GM19238 (cell line): ENCODE results near the gene SHB.

Source experiments
- DNase-seq: peaks from one replicate; pipeline ENCODE4 v3.0.0; 2011; ENCODE audit warnings: low spot score; ENCODE audit not compliant: insufficient read length

Gene SHB, protein sequence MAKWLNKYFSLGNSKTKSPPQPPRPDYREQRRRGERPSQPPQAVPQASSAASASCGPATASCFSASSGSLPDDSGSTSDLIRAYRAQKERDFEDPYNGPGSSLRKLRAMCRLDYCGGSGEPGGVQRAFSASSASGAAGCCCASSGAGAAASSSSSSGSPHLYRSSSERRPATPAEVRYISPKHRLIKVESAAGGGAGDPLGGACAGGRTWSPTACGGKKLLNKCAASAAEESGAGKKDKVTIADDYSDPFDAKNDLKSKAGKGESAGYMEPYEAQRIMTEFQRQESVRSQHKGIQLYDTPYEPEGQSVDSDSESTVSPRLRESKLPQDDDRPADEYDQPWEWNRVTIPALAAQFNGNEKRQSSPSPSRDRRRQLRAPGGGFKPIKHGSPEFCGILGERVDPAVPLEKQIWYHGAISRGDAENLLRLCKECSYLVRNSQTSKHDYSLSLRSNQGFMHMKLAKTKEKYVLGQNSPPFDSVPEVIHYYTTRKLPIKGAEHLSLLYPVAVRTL

DNA sequence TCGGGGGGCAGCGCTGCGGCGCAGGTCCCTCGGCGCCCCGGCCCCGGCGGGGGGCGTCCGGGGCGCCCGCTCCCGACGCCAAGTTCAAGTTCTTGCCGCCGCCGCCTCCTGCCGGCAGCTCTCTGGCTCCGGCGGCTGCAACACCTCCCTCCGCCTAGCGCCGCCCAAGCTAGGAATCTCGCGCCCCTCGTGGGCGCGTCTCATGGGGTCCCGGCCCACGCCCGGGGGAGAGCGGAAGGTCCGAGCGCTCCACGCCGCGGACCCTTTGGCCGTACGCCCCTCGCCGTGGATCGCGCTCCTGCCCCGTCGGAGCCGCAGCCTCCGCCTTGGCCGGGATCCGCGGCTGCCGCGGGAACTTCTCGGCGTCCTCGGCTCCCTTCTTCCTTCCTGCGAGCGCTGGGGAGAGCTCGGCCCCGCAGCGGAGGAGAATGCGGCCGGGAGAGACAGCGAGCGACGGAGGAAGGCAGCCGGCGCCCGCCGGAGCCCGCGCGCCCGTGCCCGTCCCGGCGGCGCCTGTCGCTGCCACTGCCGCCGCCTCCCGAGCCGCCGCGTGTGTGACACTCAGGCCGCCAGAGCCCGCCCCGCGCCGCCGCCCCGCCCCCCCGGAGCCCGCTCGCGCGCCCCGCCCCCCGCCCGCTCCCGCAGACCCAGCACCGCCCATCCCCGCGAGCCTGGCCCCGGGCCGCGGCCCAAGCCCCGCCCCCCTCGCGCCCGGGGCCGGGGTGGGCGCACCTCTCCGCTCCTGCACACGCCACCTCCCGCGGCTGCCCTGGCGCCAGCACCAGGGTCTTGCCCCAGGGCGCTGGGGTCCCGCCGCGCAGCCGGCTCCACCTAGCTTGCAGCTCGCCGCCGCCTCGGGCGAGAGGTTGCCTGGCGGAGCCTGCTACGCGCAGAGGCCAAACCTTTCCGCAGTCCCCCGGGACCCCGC, at the start of gene SHB:
TSS of gene SHB (minus strand) at position 527 of the 928 bp plus-strand sequence. CDS start 582 bp downstream, outside the sequence.
- peak; percentile 96 for DNase-seq

DNA sequence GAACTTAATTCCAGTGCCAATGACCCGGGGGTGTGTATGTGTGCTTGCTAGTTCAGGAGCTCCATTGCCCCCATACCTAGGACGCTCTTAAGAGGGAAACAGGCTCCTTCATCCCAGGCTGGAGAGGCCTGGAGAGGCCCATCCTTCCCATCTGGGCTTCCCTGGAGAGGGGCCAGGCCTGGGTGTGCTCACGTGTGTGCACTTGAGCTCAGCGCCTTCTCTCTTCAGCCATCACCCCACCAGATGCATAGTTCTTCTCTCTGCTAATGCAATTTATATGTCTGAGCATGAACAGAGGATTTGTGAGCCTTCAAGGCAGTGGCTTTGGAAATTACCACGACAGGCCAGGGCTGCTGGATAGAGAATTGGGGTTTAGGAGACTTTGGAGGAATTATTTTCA, 48.6 kb upstream of the SHB start:
- no peak for DNase-seq

DNA sequence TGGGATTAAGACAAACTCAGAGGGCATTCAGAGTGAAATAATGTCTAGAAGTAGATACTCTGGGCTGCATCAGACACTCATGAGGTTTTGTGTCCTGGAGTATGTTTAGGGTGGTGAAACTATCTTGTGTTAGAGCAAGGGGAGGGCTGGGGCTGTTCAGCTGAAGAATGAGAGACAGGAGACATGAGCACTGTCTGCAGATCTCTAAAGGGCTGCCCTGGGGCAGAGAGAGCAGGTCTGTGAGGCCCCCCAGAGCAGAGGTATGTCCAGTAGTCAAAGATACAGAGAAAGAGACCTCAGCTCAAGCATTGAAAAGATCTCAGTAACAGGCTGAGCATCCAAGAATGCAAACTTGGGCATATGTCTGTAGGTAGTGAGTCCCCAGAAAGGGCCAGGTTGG, 45.9 kb upstream of the SHB start:
- DNase-seq = no peak

DNA sequence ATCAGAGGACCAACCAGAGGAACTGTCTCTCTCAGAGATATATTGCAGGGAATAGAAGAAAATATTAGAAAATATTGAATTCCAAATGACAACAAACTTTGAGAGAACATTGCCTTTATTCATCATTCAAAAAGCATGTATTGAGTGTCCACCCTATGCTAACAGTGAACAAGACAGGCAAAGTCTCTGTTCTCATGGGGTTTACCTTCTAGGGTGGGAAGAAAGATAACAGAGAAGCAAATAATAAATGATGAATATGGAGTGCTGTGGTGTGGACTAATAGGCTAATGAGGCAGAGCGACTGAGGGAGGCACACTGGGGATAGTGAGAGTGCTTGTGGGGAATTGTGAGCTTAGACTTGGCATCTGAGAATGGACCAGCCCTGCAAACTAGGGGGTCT, 43.4 kb upstream of the SHB start:
- DNase-seq = no peak

DNA sequence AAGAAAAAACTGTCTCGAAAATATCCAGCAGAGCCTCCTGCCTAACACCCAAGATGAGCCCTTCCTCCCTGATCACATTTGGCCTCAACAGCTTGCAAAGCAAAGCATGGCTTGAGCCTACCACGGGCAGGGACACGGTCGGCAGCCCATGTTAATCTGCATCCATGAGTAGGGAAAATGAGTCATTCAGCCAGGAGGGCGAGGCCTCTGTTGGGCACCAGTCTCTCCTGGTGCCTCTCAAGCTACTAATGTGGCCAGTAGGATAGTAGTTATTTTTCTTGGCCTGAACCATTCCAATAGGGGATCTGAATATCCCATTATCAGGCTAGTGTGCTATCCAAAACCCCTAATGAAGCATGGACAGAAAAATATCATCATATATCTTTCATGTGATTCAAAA, 43.0 kb upstream of the SHB start:
- no peak for DNase-seq

DNA sequence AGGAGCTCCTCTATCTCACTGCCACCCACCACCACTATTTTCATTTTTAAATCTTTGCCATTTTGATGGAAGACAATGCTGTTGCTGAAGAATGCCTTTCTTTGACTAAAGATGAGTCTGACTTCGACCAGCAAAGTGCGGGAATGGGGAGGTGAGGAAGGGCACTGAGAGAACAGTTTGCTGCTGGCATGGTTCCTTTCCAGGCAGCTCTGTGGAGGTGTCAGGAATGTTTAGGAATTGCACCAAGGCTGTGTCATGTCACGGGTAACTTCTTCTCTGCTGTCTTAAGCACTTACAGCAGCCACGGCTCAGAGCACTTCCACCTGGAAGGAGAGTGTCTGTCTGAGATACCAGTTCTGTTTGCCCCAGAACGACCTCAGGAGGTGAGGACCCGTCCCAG, 41.4 kb upstream of the SHB start:
- no peak for DNase-seq

DNA sequence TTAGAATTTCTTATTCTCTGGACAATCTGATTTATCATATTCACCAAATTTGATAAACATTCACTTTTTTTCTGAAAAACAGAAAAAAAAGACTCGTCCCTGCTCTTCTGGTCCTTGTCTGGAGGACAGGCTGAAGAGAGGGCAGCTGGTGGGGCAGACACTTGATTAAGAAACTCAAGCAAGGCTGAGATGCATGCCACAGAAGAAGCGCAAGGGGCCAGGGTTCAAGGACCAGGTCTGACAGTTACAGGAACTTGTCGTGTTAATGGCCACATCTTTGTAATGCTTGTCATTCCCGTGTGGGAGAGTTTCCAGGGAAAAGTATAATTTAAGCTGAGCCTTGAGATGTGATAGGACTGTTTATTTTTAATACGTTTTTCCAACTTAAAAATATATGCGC, 40.6 kb upstream of the SHB start:
- no peak for DNase-seq

DNA sequence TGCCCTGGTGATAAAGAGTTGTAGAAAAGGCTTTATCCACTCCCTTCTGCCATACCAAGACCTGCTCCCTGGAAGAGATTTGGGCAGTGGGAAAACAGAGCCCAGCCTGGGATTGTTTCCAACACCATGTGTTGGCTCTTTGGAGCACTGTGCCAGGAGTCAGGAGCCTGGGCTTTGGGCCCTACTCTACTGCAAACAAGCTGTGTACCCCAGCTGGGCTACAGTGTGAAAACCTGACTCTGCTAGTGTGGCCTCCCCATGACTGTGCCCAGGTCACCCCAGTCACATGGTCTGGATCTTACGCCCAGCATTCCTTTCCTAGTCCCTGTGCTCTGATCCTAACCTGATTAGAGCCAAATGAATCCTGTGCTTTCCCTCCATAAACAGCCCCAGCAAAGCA, 39.3 kb upstream of the SHB start:
- no peak for DNase-seq

DNA sequence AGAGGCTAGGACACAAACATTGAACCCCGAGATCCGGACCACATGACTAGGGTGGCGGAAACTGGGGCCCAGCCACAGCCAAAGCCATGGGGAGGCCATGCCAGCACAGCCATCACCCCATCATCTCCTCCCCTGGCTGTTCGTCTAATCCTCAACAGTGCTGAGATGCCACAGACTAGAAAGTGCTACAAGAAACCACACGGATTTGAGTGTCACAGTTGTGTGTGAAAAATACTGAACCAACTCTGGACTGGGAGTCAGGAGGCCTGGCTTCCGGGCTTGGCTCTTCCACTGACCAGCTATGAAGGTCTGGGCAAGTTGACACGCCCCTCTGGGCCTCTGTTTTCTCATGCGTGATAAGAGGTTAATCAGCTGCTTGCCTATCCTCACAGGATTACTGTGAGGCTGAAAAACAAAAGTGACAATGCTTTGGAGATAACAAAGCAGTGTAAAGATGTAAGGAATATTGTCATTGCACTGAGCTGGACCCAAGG, 38.8 kb upstream of the SHB start:
- DNase-seq = no peak

DNA sequence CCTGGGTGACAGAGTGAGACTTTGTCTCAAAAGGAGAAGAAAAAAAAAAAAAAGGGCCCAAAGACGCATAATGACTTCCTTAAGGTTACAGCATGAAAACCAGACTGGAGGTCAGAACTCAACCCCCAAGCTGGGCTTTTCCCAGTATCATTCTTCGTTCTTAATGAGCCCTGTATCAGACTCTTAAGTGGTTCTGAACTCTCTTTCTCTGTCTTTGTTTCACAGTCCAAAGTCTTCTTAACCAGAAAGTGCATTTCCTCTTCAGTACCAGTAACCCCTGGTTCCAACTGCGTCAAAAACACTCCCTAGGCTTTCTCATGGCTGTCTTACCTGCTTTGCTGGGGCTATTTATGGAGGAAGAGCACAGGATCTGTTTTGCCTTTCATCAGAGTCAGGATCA, 38.4 kb upstream of the SHB start:
- DNase-seq = no peak

DNA sequence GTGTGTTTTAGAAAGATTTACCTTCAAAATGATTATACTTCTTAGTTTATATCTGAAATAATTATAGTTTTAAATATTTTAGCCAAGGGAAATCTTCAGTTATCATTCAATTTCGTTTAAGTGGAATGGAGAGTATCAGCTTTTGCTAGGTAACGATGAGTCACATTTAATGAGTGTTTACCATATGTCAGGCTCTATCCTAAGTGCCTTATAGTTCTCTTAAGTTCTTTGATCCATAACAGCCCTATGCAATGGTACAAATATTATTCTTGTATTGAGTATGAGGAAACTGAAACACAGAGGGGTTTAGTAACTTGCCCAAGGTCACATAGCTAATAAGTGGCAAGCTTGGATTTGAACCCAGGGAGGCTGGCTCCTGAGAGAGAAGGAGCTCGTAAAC, 37.5 kb upstream of the SHB start:
- no peak for DNase-seq

DNA sequence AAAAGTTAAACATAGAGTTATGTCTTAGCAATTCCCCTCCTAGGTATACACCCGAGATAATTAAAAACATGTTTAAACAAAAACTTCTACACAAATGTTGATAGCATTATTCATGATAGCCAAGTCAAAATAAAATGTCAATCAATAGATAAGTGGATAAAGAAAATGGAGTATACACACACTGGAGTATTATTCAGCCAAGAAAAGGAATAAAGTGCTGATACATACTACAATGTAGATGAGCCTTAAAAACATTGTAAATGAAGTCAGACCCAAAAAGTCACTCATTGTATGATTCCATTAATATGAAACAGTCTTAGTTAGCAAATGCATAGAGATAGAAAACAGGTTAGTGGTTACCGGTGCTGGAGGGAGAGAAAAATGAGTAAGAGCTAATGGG, 34.3 kb upstream of the SHB start:
- no peak for DNase-seq

DNA sequence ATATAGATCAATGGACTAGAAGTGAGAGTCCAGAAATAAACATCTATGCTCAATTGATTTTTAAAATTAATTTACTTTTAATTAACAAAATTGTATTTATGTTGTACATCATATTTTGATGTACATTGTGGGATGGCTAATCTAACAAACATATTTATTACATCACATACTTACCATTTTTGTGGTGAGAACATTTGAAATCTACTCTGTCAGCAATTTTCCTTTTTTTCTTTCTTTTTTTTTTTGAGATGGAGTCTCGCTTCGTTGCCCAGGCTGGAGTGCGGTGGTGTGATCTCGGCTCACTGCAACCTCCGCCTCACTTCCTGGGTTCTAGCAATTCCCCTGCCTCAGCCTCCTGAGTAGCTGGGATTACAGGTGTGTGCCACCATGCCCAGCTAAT, 32.4 kb upstream of the SHB start:
- DNase-seq = no peak

DNA sequence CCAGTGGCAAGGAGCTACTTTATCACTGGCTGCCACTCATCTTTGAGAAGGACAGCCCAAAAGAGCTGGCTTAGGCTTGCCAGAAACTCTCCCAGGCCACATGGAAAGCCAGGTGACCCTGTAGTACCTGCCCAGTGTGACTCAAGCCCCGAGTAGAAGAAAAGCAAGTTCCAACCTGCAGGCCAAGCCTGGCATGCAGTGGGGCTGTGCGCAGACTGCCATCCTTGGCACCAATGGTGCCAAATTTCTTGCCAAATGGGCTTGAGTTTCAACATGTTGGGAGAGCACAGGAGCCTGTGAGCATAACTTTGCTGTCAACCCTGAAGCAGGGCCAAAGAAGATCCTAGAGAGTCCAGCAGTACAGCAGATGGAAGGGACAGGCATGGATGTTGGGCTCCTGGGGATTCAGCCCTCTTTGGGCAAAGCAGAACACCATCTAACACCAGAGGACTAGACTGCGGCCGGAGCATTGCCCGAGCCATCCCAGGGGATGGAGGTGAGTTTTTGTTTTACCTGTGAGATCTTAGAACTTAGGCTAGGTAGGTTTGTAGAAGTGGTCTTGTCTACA, 27.3 kb upstream of the SHB start:
- no peak for DNase-seq

DNA sequence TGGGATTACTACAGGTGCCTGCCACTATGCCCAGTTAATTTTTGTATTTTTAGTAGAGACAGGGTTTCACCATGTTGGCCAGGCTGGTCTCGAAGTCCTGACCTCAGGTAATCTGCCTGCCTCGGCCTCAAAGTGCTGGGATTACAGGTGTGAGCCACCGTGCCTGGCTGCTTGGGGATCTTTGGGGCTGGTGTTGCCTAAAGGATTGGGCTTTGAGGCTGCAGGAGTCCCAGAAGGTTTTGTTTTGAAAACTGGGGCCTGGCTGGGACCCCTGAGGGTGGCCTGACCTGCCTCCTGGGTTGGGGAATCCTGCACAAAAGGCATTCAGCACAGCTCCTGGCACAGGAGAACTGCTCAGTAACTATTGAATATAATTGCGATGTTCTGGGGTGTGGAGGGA, 25.1 kb upstream of the SHB start:
- no peak for DNase-seq

DNA sequence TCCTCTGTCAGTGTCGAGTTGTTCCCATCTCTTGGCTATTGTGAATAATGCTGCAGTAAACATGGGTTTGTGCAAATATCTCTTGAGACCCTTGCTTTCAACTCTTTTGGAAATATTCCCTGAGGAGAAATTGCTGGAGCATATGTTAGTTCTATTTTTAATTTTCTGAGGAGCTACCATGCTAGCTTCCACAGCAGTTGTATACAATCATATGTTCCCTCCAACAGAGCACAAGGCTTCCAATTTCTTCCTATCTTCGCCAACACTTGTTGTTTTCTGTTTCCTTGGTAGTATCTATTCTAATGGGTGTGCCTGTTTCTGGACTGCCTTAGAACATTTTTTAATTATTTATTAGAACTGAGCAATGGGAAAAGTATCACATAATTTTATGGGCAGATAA, 23.6 kb upstream of the SHB start:
- DNase-seq = no peak

DNA sequence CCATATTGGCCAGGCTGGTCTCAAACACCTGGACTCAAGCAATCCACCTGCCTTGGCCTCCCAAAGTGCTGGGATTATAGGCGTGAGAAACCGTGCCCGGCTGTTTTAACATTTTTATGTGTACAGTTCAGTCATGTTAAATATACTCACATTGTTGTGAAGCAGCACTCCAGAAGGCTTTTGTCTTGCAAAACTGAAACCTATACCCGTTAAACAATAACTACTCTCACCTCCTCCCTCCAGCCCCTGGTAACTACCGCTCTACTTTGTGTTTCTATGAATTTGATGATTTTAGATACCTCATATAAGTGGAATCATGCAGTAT, 23.1 kb upstream of the SHB start:
- DNase-seq = no peak

DNA sequence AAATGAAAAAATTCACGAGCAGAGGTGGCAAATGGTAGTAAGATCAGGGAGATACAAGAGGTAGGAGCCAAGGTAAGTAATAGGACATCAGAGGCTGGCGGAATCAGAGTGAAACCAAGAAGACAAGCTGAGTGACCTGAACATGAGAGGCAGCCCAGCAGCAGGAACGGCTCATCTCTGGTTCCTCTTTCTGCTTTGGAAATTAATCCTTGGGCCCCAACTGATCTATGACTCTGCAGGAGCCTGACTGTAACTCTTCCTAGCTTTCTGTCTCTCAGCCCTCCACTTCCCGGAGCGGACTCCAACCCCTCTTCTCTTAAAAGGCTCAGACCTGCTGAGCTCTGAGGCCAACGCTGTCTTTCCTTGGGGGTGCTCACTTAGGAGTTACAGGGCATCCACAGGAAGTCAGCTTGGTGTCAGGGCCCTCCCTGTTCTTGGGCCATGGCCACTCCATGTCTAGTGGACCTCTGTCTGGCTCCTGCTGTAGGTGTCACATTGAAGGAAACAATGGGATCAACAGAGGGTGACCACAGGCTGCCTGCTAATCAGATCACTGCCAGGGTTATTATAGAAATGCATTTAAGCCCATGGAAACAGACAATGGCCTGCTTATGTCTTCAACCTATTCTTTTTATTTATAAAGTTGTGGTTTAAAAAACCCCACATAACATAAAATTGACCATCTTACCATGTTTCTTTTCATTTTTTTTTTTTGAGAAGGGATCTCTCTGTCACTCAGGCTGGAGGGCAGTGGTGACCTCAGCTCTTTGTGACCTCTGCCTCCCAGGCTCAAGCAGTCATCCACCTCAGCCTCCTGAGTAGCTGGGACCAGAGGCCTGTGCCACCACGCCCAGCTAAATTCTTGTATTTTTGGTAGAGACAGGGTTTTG, 22.5 kb upstream of the SHB start:
- no peak for DNase-seq

DNA sequence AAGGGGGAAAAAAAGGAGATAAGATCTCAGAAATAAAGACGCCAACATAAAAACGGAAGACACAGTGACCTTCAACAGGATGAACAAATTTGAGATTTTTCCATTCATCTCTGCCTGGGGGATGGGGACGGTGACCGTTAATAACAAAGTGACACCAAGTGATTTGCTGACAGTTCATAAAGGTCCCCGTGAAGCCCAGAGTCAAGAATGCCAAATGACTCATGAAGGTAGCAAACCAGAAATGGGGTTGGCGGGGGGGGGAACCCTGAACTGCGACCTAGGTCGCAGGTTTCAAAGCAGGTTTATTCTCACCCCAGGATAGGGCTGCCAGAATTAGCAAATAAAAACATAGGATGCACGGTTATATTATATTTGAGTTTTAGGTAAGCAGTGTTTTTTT, 21.1 kb upstream of the SHB start:
- no peak for DNase-seq

DNA sequence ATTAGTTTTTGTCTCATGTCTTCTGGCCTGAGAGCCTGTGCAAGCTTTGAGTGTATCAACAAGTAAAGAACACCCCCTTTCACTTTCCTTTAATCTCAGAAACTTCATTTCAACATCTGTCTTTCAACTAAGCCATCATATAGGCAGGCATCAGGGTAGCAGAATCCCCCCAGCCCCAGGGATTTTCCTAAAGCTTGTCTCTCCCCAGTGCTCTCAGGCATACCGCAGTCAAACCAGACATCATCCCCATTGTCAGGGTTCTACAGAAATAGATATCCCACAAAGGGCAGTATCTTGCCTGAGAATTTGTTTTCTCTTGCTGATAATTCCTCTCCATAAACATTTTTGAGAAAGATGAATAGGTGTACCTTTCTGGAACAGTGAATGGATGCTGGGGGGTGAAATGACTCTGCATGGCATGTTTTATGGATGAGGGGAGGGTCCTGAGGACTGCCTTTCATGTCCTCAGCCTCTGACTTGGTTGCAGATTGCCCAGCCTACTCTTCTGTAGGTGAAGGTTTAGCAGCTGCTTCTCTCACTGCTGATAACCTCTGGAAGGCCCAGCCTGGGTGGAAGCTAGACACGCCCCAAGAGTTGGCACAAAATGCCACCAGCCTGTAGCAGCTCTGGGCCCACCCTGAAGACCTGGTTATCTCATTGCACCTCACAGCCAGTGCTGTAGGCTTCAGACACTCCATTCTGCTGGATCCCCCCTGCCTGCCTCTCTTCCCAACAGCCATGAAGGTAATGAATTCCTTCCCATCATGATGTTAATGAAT, 20.5 kb upstream of the SHB start:
- DNase-seq = no peak
